Muscle layer of duodenum (tissue), 2 donors: ENCODE measurements around the gene PEX16.

Experiments
- H3K27ac ChIP-seq: one replicate; pipeline ENCODE4 v1.7.0; 2013; ENCODE audit warnings: mild to moderate bottlenecking, low read length
- H3K27me3 ChIP-seq: one replicate; pipeline ENCODE4 v1.7.0; 2013; ENCODE audit warnings: low read depth, mild to moderate bottlenecking, control low read depth, low read length
- H3K36me3 ChIP-seq, 2 donors: one replicate each; pipeline ENCODE4 v1.7.0; 2013; ENCODE audit warnings: low read length in 2 of 2, control low read depth in 1 of 2, mild to moderate bottlenecking in 1 of 2; ENCODE audit not compliant: insufficient read depth in 2 of 2, control insufficient read depth in 1 of 2
- H3K4me1 ChIP-seq, 2 donors: one replicate each; pipeline ENCODE4 v1.7.0; 2013; ENCODE audit warnings: low read length in 2 of 2, mild to moderate bottlenecking in 2 of 2, control low read depth in 1 of 2, moderate library complexity in 1 of 2; ENCODE audit not compliant: insufficient read depth in 2 of 2, control insufficient read depth in 1 of 2
- H3K4me3 ChIP-seq, 2 donors: one replicate each; pipeline ENCODE4 v1.7.0; 2013; ENCODE audit warnings: low read length in 2 of 2, low read depth in 1 of 2, mild to moderate bottlenecking in 1 of 2
- H3K9me3 ChIP-seq, 2 donors: one replicate each; pipeline ENCODE4 v1.7.0; 2013; ENCODE audit warnings: low read length in 2 of 2, control low read depth in 1 of 2, mild to moderate bottlenecking in 1 of 2; ENCODE audit not compliant: control insufficient read depth in 1 of 2
- donor health status: healthy.

Gene PEX16

GRCh38 chr11:45939836-45940235 lies 22.2 kb upstream of the PEX16 start:
- no peak overlapping the region for H3K27ac ChIP-seq
- no peak overlapping the region for H3K4me3 ChIP-seq
- no peaks in the 10 kb centered on the region for H3K27me3 ChIP-seq
- no peaks in the 10 kb centered on the region for H3K4me1 ChIP-seq
- H3K9me3 ChIP-seq, result no peaks in the 10 kb centered on the region
- peaks cover 18 to 54% of the 10 kb centered on the region in 2 donors for H3K36me3 ChIP-seq

- H3K36me3 ChIP-seq, result peaks cover 33 to 66% of the 10 kb centered on the region in 2 donors
- H3K4me1 ChIP-seq, result peaks cover 0 to 11% of the 10 kb centered on the region in 2 donors
- no peaks in the 10 kb centered on the region for H3K9me3 ChIP-seq
- no peak overlapping the region for H3K27ac ChIP-seq
- H3K27me3 ChIP-seq, result no peaks in the 10 kb centered on the region
- H3K4me3 ChIP-seq, result no peak overlapping the region
Measured at GRCh38 chr11:45937916-45938315, 20.2 kb upstream of the PEX16 start.

GRCh38 chr11:45936511-45937054 lies 18.9 kb upstream of the PEX16 start:
- H3K27ac ChIP-seq, result no peak overlapping the region
- no peaks in the 10 kb centered on the region for H3K9me3 ChIP-seq
- H3K27me3 ChIP-seq, result no peaks in the 10 kb centered on the region
- H3K4me1 ChIP-seq, result peaks cover 0 to 11% of the 10 kb centered on the region in 2 donors
- no peak overlapping the region for H3K4me3 ChIP-seq
- H3K36me3 ChIP-seq, result peaks cover 34 to 68% of the 10 kb centered on the region in 2 donors

GRCh38 chr11:45935349-45936064 lies 17.8 kb upstream of the PEX16 start:
- Histone ChIP-seq H3K27ac (no peak overlapping the region), H3K4me3 (no peak overlapping the region), H3K27me3 (no peaks in the 10 kb centered on the region), H3K9me3 (no peaks in the 10 kb centered on the region), H3K36me3 (peaks cover 35 to 67% of the 10 kb centered on the region in 2 donors), H3K4me1 (peaks cover 0 to 11% of the 10 kb centered on the region in 2 donors)

- Histone ChIP-seq H3K4me3 (no peak overlapping the region), H3K27ac (no peak overlapping the region), H3K27me3 (no peaks in the 10 kb centered on the region), H3K4me1 (peaks cover 0 to 11% of the 10 kb centered on the region in 2 donors), H3K9me3 (no peaks in the 10 kb centered on the region), H3K36me3 (peaks cover 35 to 67% of the 10 kb centered on the region in 2 donors)
Measured at GRCh38 chr11:45934580-45935318, 17.1 kb upstream of the PEX16 start.

GRCh38 chr11:45933846-45934579 lies 16.3 kb upstream of the PEX16 start:
- no peaks in the 10 kb centered on the region for H3K9me3 ChIP-seq
- H3K4me1 ChIP-seq, result peaks cover 0 to 11% of the 10 kb centered on the region in 2 donors
- no peak overlapping the region for H3K27ac ChIP-seq
- no peak overlapping the region for H3K4me3 ChIP-seq
- peaks cover 35 to 67% of the 10 kb centered on the region in 2 donors for H3K36me3 ChIP-seq
- H3K27me3 ChIP-seq, result no peaks in the 10 kb centered on the region

- peaks cover 35 to 66% of the 10 kb centered on the region in 2 donors for H3K36me3 ChIP-seq
- no peaks in the 10 kb centered on the region for H3K9me3 ChIP-seq
- no peak overlapping the region for H3K4me3 ChIP-seq
- H3K27ac ChIP-seq, result no peak overlapping the region
- H3K4me1 ChIP-seq, result peaks cover 0 to 11% of the 10 kb centered on the region in 2 donors
- no peaks in the 10 kb centered on the region for H3K27me3 ChIP-seq
Measured at GRCh38 chr11:45933131-45933831, 15.6 kb upstream of the PEX16 start.

GRCh38 chr11:45932217-45932616 lies 14.5 kb upstream of the PEX16 start:
- Histone ChIP-seq H3K36me3 (peaks cover 35 to 57% of the 10 kb centered on the region in 2 donors), H3K27ac (no peak overlapping the region), H3K4me3 (no peak overlapping the region)

GRCh38 chr11:45931739-45932138 lies 14.1 kb upstream of the PEX16 start:
- no peaks in the 10 kb centered on the region for H3K27me3 ChIP-seq
- no peak overlapping the region for H3K4me3 ChIP-seq
- H3K36me3 ChIP-seq, result peaks cover 35 to 52% of the 10 kb centered on the region in 2 donors
- H3K9me3 ChIP-seq, result no peaks in the 10 kb centered on the region
- H3K27ac ChIP-seq, result no peak overlapping the region
- peaks cover 0 to 11% of the 10 kb centered on the region in 2 donors for H3K4me1 ChIP-seq

More at GRCh38 chr11:45932217-45932616, 14.5 kb upstream of the PEX16 start:
- no peaks in the 10 kb centered on the region for H3K27me3 ChIP-seq
- peaks cover 0 to 11% of the 10 kb centered on the region in 2 donors for H3K4me1 ChIP-seq
- no peaks in the 10 kb centered on the region for H3K9me3 ChIP-seq

- no peak overlapping the region for H3K27ac ChIP-seq
- H3K4me1 ChIP-seq, result peaks cover 0 to 11% of the 10 kb centered on the region in 2 donors
- H3K36me3 ChIP-seq, result peaks cover 35 to 45% of the 10 kb centered on the region in 2 donors
- H3K4me3 ChIP-seq, result no peak overlapping the region
- no peaks in the 10 kb centered on the region for H3K27me3 ChIP-seq
- no peaks in the 10 kb centered on the region for H3K9me3 ChIP-seq
Measured at GRCh38 chr11:45930951-45931570, 13.4 kb upstream of the PEX16 start.
